SKM-1 (cell line): ENCODE results near the gene CHTF18.

Experiments
- DNase-seq: peaks from one replicate; lab custom pipeline; 2025; ENCODE audit not compliant: unreplicated experiment; lab: John Stamatoyannopoulos, UW

Gene CHTF18

DNA sequence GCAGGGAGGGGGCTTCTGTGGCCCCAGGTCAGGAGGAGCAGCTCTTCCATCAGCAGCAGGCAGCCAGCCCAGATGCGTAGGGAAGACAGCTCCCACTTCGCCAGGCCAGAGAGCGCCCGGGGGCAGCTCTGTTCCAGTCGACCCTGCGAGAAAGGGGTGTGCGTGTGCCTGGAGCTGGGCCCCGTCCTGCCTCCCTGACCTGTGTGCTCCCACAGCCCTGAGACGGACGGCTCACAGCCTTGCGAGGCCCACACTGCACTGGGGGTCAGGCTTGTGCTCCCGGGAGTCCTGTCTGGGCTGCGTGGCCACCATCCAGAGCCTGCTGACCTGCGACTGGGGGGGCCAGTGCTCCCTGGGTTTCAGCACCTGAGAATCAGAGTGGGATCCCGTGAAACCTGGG lies 28.4 kb upstream of the CHTF18 start:
- no peak for DNase-seq

DNA sequence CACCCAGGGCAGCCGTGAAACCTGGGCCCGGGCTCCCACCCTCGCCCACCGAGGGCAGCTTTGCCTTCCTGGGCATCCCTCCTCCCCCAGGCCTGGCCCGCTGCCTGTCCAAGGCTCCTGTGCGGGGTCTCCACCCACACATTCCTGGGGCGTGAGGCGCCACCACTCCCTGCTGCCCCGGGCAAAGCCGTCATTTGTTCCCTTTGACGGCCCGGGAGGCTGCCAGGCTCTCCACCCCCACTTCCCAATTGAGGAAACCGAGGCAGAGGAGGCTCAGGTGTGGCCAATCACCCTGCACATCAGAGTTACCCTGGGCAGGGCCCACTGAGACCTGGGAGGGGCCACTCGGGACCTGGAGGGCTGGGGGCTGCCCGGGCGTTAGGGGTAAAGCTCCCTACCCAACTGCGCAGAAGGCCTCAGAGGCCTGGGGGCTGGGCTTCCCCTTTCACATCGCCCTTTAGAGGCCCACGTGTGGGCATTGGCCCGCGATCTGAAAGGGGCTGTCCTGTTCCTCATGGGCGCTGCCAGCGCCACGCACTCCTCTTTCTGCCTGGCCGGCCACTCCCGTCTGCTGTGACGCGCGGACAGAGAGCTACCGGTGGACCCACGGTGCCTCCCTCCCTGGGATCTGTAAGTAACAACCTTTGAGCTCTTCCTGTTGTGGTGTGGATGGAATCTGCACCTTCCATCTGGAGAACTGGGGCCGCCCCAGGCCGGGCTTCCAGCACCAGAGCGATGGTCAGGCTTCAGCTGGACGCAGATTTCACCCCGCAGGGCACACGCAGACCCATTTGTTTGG lies 27.7 kb upstream of the CHTF18 start, which contains the start of gene MSLN:
Gene MSLN (plus strand): TSS at position 190 of the 799 bp plus-strand sequence. CDS start 1,947 bp downstream, outside the sequence.
- no peak for DNase-seq

DNA sequence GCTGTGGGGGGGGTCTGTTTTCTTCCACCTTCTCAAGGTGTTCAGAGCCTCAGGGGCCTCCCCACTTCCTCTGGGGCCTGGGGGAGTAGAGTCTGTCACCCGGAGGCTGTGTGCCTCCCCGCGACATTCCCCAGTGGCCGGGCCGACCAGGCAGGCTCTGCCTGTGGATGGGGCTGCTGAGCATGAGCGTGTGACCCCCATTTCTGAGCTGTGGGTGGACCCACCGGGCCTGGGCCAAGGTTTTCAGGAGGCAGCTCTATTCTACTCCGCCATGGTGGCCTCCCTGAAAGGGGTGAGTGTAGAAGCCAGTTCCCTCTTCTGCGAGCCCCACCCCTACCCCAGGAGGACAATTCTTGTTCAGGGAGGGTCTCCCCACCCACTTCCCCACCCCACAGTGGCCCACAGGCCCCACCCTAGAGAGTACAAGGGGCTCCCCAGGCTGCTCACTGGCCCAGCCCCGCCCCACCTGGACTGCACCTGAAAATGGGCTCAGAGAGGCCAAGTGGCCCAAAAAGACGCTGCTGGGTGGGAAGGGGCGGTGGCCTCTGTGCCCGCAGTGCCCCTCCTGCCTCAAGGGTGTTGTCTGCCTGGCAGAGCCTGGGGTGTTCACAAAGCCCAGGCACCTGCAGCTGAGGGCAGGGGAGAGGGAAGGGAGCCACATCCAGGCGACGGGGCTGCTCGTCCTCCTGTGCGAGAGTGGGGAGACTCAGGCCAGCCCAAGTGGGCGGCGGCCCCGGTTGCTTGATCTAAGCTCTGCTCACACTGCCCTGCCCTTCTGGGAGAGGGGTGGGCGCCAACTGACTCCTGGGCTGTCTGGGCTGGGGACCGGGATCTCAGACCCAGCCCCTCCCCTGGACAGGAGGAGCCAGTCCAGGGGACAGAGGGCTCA lies 26.6 kb upstream of the CHTF18 start:
- no peak for DNase-seq

DNA sequence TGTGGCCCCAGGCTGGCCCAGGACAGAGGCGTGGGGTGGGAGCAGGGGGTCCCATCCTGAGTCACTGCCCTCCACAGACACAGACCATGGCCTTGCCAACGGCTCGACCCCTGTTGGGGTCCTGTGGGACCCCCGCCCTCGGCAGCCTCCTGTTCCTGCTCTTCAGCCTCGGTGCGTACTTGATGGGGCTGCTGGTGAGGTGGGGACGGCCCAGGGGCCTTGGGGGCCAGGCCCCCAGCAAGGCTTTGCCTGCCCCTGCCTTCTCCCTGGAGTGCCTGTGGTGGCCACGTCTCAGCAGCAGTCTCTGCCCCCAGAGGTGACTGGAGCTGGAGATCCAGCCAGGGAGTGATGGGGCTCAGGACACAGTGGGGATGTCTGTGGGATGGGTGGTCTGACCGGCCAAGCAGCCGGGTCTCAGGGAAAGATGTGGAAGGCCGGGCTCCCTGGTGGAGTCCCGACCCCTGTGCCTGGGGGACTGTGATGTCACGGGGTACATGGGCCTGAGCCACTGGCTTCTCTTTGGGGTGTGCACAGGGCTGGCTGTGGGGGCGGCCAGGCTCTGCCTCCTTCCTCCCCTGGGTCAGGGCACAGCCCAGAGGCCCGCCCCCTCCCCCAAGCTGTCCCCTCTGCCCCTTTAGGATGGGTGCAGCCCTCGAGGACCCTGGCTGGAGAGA lies 25.7 kb upstream of the CHTF18 start:
- DNase-seq = no peak

DNA sequence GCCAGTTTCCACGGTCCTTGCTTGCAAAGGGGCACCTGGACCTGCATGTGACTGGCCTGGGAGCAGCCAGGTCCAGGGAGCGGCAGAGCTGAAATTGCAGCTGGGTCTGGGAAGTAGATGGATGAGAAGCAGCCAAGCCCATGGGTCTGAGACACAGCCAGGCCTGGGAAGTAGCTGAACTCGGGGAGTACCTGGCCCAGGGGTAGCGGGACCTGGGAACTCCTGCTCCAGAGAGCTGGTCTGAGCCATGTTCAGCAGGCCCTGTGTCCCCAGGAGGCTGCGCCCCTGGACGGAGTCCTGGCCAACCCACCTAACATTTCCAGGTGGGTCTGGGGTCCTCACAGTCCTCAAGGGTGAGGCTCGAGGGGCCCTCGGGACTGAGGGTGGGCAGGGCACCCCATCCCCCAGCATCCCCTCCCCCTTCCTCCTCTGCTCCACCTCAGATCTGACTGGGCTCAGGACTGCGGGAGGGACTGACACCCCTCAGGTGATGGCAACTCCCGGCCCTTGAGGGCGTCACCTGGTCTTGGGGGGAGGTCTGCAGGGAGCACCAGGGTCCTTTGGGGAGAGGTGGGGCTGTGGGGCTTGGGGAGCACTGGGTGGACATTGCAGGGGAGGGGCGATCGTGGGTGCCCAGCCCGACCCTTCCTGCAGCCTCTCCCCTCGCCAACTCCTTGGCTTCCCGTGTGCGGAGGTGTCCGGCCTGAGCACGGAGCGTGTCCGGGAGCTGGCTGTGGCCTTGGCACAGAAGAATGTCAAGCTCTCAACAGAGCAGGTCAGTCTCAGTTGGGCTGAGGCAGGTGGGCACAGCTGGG lies 24.8 kb upstream of the CHTF18 start:
- DNase-seq = no peak

DNA sequence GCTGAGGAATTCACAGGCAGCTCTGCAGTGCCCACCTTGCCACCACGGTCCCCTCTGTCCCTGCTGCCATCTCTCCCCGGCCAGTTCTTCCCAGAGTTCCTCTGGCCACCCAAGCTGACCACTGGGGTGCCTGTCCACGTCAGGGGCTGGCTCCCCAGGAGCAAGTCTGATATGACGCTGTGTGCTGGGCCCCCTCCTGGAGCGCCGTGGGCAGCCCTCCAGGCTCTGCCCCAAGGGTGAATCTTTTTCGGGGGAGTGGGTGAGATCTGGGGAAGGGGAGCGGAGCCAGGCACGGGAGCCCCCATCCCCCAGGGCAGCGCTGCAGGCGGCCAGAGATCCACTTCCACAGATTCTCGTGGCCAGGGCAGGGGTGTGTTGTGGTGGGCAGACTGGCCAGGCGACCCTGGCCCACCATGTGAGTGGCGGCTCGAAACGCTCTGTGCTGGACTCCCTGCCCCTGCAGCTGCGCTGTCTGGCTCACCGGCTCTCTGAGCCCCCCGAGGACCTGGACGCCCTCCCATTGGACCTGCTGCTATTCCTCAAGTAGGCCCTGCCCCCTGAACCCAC lies 24.2 kb upstream of the CHTF18 start:
- no peak for DNase-seq

DNA sequence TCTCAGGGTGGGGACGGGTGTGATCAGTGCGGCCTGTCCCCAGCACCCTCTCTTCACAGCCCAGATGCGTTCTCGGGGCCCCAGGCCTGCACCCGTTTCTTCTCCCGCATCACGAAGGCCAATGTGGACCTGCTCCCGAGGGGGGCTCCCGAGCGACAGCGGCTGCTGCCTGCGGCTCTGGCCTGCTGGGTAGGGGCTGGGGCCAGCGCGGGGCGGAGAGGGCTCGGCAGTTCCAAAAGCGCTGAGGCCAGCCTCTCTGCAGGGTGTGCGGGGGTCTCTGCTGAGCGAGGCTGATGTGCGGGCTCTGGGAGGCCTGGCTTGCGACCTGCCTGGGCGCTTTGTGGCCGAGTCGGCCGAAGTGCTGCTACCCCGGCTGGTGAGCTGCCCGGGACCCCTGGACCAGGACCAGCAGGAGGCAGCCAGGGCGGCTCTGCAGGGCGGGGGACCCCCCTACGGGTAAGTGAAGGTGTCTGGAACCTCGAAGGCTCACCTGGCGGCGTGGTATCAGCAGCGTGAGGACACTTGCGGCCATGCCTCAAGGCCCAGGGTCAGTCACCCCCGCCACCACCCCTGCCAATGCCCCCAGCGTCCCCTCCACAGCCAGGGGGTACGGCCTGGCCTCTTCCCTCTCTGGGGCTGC lies 23.5 kb upstream of the CHTF18 start:
- DNase-seq = no peak

DNA sequence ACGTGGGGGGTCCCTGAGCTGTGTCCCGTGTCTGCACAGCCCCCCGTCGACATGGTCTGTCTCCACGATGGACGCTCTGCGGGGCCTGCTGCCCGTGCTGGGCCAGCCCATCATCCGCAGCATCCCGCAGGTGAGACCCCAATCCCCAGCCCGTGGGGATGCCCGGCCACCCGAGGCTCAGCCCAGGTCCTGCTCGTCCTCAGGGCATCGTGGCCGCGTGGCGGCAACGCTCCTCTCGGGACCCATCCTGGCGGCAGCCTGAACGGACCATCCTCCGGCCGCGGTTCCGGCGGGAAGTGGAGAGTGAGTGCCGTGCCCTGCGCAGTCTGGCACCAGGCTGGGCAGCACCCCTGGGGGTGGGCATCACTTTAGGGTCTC lies 22.9 kb upstream of the CHTF18 start:
- no peak for DNase-seq

DNA sequence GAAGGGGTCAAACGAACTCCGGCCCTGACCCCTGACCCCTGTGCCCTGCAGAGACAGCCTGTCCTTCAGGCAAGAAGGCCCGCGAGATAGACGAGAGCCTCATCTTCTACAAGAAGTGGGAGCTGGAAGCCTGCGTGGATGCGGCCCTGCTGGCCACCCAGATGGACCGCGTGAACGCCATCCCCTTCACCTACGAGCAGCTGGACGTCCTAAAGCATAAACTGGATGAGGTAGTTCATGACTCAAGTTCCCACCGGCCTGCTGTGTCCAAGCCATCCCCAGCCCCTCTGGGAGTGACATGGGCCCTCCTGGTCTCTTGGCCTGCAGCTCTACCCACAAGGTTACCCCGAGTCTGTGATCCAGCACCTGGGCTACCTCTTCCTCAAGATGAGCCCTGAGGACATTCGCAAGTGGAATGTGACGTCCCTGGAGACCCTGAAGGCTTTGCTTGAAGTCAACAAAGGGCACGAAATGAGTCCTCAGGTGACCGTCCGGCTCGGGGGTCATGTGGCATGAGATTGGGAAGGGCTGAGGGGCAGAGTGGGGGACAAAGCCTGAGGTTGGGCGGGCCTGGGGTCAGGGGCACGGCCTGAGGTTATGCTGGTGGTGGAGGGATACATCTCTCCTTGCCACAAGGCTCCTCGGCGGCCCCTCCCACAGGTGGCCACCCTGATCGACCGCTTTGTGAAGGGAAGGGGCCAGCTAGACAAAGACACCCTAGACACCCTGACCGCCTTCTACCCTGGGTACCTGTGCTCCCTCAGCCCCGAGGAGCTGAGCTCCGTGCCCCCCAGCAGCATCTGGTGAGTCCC lies 22.2 kb upstream of the CHTF18 start:
- DNase-seq = no peak

DNA sequence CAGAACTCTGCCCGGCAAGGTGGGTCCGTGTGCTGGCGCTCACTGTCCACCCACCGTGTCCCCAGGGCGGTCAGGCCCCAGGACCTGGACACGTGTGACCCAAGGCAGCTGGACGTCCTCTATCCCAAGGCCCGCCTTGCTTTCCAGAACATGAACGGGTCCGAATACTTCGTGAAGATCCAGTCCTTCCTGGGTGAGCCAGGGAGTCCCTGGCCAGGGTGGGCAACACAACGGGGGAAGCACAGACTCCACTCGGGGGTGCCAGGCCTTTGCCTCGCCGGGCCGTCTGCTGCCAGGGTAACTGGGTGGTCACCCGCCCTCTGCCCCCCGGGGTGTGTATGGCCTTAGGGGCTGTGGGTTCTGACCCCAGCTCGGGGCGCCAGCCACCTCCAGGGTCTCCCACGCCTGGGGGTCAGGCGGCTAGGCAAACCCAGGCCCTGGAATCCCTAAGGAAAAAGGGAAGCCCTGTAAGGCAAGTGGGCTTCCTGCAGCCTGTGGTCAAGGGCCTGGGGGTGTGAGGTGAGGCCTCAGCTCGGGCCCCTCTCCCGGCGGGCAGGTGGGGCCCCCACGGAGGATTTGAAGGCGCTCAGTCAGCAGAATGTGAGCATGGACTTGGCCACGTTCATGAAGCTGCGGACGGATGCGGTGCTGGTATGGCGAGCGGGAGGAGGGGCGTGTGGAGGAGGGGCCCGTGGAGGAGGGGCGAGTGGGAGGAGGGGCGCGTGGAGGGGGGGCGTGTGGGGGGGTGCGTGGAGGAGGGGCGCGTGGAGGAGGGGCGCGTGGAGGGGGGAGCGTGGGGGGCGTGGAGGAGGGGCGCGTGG lies 21.4 kb upstream of the CHTF18 start:
- DNase-seq = no peak

DNA sequence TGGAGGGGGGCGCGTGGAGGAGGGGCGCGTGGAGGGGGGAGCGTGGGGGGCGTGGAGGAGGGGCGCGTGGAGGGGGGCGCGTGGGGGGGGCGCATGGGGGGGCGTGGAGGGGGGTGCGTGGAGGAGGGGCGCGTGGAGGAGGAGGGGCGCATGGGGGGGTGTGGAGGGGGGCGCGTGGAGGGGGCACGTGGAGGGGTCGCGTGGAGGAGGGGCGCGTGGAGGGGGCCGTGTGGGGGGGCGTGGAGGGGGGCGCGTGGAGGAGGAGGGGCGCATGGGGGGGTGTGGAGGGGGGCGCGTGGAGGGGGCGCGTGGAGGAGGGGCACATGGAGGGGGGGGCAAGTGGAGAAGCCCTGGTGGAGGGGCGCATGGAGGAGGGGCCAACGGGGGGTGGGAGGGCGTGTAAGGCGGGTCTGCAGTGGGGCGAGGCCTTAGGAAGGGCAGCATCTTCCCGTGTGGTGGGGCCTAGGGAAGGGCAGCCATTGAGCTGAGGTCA lies 20.6 kb upstream of the CHTF18 start:
- DNase-seq = no peak

DNA sequence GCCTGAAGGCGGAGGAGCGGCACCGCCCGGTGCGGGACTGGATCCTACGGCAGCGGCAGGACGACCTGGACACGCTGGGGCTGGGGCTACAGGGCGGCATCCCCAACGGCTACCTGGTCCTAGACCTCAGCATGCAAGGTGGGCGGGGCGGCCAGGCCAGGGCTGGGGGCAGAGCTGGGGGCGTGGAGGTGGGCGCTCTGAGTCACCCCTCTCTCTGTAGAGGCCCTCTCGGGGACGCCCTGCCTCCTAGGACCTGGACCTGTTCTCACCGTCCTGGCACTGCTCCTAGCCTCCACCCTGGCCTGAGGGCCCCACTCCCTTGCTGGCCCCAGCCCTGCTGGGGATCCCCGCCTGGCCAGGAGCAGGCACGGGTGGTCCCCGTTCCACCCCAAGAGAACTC lies 20.0 kb upstream of the CHTF18 start:
- DNase-seq = no peak

DNA sequence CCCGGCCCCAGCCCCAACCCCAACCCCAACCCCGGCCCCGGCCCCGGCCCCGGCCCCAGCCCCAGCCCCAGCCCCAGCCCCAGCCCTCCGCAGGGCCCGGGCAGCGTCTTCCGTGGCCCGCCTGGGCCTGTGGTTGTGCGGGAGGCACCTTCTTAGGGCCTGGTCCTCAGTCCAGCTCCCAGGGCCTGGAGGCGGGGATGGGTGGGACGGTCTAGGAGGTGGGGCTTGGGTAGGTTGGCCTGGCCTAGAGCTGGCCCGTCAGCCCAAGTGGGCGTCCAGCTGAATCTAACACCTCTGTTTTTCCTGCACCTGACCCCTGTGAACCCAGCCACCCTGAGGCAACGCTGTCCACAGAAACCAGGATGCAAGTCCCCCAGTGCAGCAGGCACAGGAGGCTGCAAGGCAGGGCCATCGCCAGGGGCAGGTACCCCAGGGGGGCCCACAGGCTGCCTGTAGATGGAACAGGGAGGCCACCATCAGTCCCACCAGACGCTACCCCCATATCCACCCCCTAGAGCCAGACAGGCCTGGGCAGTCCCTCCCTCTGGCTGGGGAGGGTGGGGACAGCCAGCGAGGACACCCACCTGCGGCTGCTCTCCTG lies 19.1 kb upstream of the CHTF18 start:
- no peak for DNase-seq

DNA sequence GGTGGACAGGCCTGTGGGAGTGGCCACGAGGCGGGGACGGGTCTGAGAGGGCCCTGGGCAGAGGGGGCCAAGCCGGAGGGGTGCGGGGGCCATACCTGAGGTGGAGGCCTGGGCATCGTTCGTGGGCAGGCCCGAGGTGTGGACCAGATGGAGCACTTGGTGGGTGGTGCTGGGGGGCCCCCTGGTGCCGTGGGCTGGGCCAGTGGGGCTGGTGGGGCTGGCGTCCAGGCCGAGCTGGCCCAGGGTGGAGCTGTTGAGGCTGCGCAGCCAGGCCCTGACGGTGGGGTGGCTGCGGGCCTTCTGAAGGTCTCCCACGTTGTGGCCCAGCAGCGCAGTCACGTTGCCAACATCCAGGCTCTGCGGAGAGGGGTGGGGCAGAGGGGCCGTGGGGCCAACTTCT lies 18.5 kb upstream of the CHTF18 start:
- DNase-seq = no peak

DNA sequence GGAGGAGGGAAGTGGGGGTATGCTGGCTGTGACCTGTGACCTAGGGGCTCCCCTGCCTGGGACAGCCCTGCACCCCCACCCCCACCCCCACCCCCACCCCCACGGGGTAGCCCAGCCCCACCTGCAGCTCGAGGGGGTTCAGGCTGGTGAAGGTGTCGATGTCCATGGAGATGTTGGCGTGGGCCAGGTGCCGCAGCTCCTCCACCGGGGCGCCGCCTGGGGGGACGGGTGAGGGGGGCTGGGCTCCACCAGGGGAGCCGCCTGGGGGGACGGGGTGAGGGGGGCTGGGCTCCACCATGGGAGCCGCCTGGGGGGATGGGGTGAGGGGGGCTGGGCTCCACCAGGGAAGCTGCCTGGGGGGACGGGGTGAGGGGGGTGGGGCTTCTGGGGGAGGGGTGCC lies 18.0 kb upstream of the CHTF18 start:
- no peak for DNase-seq

DNA sequence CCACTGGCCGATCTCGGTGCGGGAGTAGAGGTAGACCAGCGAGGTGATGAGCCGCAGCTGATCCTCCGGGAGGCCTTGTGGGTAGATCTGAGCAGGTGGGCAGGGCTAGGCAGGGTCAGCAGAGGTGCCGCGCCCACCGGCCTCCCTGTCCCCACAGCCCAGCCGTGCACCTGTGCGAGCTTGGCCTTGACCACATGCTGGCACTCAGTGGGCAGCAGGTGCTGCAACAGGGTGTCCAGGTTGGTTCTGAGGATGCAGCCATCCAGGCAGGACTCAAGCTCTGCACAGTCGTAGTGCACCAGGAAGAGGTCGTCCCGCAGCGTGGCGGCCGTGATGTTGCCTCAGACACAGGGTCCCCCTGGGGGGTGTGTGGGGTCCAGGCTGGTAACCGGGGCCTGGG lies 15.5 kb upstream of the CHTF18 start:
- DNase-seq = no peak

DNA sequence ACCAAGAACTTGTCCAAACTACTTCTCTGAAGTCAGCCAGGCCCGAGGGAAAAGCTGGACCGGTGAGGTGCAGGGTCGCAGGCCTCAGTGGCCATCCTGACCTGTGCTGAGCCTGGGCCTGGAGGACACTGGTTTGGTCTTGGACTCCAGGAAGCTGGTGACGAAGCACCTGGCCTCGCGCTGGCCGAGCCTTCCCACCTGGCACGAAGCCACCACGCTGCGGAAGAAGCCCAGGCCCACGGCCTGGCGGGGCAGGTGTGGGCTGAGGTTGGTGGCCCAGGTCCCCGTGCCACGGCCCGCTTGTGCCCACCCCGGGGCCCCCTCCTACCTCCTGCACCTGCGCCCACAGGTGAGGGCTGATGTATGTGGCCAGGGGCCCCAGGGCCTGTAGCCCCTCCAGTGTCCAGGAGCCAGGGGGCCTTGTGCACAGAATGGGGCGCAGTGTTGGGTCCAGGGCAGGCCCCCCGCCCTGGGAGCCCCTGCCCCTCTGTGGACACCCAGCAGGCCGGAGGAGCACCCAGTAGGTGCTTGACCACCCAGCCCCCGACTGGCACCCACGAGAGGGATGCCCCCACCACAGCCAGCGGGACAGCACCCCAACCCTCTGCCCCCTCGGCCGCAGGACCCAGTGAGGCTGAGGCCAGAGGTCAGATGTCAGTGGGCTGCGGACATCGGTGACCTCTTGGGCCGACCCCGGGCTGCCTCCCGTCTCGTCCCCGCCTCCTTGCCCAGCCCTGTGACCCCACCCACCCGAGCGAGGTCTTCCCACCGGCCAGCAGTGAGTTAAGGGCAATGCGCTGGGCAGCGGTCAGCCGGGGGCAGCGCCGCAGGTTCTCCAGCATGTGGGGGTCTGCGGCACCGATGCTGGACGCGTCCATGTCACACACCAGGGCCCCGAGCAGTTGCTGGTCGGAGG lies 14.1 kb upstream of the CHTF18 start:
- no peak for DNase-seq
